ENCODE results near the gene TLL2.

DNA sequence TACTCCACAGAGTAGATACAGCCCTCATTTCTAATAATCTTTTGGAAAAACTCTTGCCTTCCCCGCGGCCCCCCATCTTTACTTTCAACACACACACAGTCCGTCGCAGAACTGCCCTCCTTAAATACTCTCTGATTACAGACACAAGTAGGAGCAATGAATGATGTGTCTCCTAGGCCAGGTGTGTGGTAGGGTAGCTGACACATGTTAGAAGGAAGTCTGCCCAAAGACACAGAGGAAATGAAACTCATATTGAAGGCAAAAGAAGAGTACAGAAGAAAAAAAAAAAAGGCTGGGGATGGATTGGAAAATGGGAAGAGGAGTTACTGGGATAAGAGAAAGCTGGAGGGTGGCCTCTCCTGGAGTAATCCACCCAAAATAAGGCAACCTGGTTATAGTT, 169.5 kb downstream of the TLL2 start:
- TF ChIP-seq, protein P1, sequence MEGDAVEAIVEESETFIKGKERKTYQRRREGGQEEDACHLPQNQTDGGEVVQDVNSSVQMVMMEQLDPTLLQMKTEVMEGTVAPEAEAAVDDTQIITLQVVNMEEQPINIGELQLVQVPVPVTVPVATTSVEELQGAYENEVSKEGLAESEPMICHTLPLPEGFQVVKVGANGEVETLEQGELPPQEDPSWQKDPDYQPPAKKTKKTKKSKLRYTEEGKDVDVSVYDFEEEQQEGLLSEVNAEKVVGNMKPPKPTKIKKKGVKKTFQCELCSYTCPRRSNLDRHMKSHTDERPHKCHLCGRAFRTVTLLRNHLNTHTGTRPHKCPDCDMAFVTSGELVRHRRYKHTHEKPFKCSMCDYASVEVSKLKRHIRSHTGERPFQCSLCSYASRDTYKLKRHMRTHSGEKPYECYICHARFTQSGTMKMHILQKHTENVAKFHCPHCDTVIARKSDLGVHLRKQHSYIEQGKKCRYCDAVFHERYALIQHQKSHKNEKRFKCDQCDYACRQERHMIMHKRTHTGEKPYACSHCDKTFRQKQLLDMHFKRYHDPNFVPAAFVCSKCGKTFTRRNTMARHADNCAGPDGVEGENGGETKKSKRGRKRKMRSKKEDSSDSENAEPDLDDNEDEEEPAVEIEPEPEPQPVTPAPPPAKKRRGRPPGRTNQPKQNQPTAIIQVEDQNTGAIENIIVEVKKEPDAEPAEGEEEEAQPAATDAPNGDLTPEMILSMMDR (IDR thresholded peaks at IDR 0.05): no peak
- TF ChIP-seq NFATC4 (CRISPR knock-in tag; IDR thresholded peaks at IDR 0.05): no peak
- no peak for TF ChIP-seq ESRRA (CRISPR knock-in tag; IDR thresholded peaks at IDR 0.05; ENCODE audit: borderline replicate concordance)
- no peak for TF ChIP-seq ZBTB21 (CRISPR knock-in tag; IDR thresholded peaks at IDR 0.05; ENCODE audit: borderline replicate concordance)
- TF ChIP-seq PRRX2 (CRISPR knock-in tag; IDR thresholded peaks at IDR 0.05): no peak
- TF ChIP-seq, protein P2, sequence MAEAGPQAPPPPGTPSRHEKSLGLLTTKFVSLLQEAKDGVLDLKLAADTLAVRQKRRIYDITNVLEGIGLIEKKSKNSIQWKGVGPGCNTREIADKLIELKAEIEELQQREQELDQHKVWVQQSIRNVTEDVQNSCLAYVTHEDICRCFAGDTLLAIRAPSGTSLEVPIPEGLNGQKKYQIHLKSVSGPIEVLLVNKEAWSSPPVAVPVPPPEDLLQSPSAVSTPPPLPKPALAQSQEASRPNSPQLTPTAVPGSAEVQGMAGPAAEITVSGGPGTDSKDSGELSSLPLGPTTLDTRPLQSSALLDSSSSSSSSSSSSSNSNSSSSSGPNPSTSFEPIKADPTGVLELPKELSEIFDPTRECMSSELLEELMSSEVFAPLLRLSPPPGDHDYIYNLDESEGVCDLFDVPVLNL (CRISPR knock-in tag; IDR thresholded peaks at IDR 0.05; ENCODE audit: borderline replicate concordance, low read depth): no peak
- TF ChIP-seq, protein P3, sequence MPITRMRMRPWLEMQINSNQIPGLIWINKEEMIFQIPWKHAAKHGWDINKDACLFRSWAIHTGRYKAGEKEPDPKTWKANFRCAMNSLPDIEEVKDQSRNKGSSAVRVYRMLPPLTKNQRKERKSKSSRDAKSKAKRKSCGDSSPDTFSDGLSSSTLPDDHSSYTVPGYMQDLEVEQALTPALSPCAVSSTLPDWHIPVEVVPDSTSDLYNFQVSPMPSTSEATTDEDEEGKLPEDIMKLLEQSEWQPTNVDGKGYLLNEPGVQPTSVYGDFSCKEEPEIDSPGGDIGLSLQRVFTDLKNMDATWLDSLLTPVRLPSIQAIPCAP (CRISPR knock-in tag; IDR thresholded peaks at IDR 0.05): no peak

Data from WTC11 (cell line).